CD4-positive, alpha-beta T cell treated with Interferon alpha-2 for 1 hour (primary cell): ENCODE measurements around the gene USP12.

Source experiments
- DNase-seq, 2 donors: peaks; one replicate each; pipeline ENCODE4 v3.0.0-alpha.2; 2020 to 2022

The USP12 gene

GRCh38 chr13:27183561-27184147, 12.0 kb upstream of the USP12 start:
- DNase-seq = no peak

- no peak for DNase-seq
Measured at GRCh38 chr13:27182844-27183497, 11.4 kb upstream of the USP12 start.

- DNase-seq = no peak
Measured at GRCh38 chr13:27182054-27182453, 10.4 kb upstream of the USP12 start.

- DNase-seq = no peak
Measured at GRCh38 chr13:27177852-27178251, 6.2 kb upstream of the USP12 start.

- no peak for DNase-seq
Measured at GRCh38 chr13:27176470-27177410, 5.1 kb upstream of the USP12 start.

- DNase-seq = no peak
Measured at GRCh38 chr13:27174766-27175455, 3.3 kb upstream of the USP12 start.

GRCh38 chr13:27172495-27172842, 858 bp upstream of the USP12 start:
- peak; percentile 23 to 31 for DNase-seq

- peak; percentile 93 to 96 for DNase-seq
Measured at GRCh38 chr13:27171827-27172494, 350 bp upstream of the USP12 start.

GRCh38 chr13:27170516-27171243, 931 bp downstream of the USP12 start:
- DNase-seq = peak in 1 of 2 donors; percentile 37

GRCh38 chr13:27170221-27170515, 1.4 kb downstream of the USP12 start:
- peak in 1 of 2 donors; percentile 37 for DNase-seq

GRCh38 chr13:27168906-27169657, 2.5 kb downstream of the USP12 start:
- DNase-seq = no peak

GRCh38 chr13:27168086-27168485, 3.5 kb downstream of the USP12 start:
- no peak for DNase-seq

- DNase-seq = no peak
Measured at GRCh38 chr13:27166313-27166712, 5.3 kb downstream of the USP12 start.

- DNase-seq = no peak
Measured at GRCh38 chr13:27161980-27162379, 9.6 kb downstream of the USP12 start.

GRCh38 chr13:27161423-27161822, 10.2 kb downstream of the USP12 start:
- no peak for DNase-seq

GRCh38 chr13:27160657-27161295, 10.8 kb downstream of the USP12 start:
- no peak for DNase-seq

- DNase-seq = no peak
Measured at GRCh38 chr13:27159806-27160563, 11.6 kb downstream of the USP12 start.

GRCh38 chr13:27158335-27158734, 13.3 kb downstream of the USP12 start:
- DNase-seq = no peak

- no peak for DNase-seq
Measured at GRCh38 chr13:27151798-27152599, 19.6 kb downstream of the USP12 start.
